ENCODE measurements around the gene VAV1. TPM values are rescaled to one million over a fixed set of nuclear protein-coding genes. Genes with fewer than 3 reads are reported as not detected.
"Not testable (repeated sequence)": the region's sequence is repeated elsewhere in the genome, so short reads cannot be mapped to it uniquely, and the experiment has no call there.

The VAV1 gene
- total RNA-seq, 1 experiment from 2014 or later = 0.05 TPM

DNA sequence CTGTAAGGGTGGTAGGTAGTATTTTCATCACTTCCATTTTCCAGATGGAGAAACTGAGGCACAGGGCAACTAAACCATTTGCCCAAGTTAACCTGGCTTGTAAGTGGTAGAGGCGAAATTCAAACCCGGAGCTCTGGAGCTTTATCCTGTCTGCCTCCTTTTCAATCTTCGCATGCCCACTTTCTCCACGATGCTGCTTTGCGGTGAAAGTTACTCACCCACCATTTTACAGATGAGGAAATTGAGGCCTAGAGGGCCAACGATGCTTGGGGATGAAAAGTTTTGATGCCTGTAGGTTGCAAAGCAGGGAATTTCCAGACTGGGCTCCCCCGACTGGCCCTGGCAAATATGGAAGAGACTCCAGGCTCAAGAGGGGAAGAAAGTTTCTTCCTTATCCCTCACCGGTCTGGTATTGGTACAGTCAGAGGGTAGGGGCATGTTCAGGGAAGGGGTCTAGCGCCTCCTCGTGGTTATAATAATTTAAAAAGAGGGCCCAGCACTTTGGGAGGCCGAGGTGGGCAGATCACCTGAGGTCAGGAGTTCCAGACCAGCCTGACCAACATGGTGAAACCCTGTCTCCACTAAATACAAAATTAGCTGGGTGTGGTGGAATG is 3.4 kb upstream of the VAV1 start:
- Histone ChIP-seq H3K4me3 (ENCODE audit: low read depth in 2 of 2, low read length in 2 of 2) (no peak overlapping the region), H3K27ac (ENCODE audit: low read length) (no peak overlapping the region), H3K9me3 (ENCODE audit: control insufficient read depth, insufficient read depth, low read depth, low read length) (no peaks in the 10 kb centered on the region), H3K27me3 (ENCODE audit: control insufficient read depth, insufficient read depth, low read length) (no peaks in the 10 kb centered on the region), H3K36me3 (ENCODE audit: control insufficient read depth, insufficient read depth, low read length) (peaks cover 3% of the 10 kb centered on the region; the same call in 1 of the 2 replicates), H3K4me1 (ENCODE audit: control insufficient read depth, insufficient read depth, low read length) (0 out of 2 replicates have a peak, but pooled peaks cover 2% of the 10 kb centered on the region)
- TF ChIP-seq POLR2AphosphoS5 (IDR thresholded peaks at IDR 0.05; ENCODE audit: low read depth, low read length) (no peak), REST (IDR thresholded peaks at IDR 0.05; ENCODE audit: insufficient read depth in 1 of 2, low read depth in 2 of 2, low read length in 1 of 2) (no peak), SIN3A (IDR thresholded peaks at IDR 0.05; ENCODE audit: borderline replicate concordance, insufficient read depth, low read depth, low read length) (no peak), TCF7L2 (IDR thresholded peaks at IDR 0.05; ENCODE audit: low read depth, low read length) (no peak), CTCF (IDR thresholded peaks at IDR 0.05) (no peak; the same call in 1 of the 2 replicates)
- in situ Hi-C loops (cut with HindIII; ENCODE audit: low pct_unique_long_range_greater_than_20kb, low sequenced_read_pairs) = no loop called here
- intact Hi-C loops (cut with micrococcal nuclease; ENCODE audit: unreplicated experiment) = no loop called here
- DNase-seq (ENCODE audit: low read depth, low spot score) = no peak
- POLR2A ChIA-PET = interaction anchor here (0.6 kb wide), 1 partner anchor 441 kb away, joined by 4 read pairs; no protein-coding TSS in a partner anchor
- ATAC-seq = no peak
- CTCF ChIA-PET = no interaction called here
- no TSS peak for BruUV-seq (replicated peaks)

DNA sequence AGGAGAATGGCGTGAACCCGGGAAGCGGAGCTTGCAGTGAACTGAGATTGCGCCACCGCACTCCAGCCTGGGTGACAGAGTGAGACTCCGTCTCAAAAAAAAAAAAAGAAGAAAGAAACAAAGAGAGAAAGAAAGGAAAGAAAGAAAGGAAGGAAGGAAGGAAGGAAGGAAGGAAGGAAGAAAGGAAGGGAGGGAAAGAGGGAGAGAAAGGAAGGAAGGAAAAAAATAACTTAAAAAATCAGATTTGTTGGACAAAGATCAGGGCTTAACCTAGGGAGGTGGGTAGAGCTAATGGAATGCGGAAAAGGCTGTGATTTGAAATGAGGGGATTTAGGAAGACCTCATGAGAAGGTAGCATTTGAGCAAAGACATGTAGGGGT is 870 bp upstream of the VAV1 start:
- POLR2A ChIA-PET; H3K27ac ChIP-seq (ENCODE audit: low read length); H3K4me1 ChIP-seq (ENCODE audit: control insufficient read depth, insufficient read depth, low read length); CTCF ChIA-PET; ATAC-seq; in situ Hi-C loops (cut with HindIII; ENCODE audit: low pct_unique_long_range_greater_than_20kb, low sequenced_read_pairs); H3K9me3 ChIP-seq (ENCODE audit: control insufficient read depth, insufficient read depth, low read depth, low read length); DNase-seq (ENCODE audit: low read depth, low spot score); H3K4me3 ChIP-seq (ENCODE audit: low read depth in 2 of 2, low read length in 2 of 2); H3K36me3 ChIP-seq (ENCODE audit: control insufficient read depth, insufficient read depth, low read length); intact Hi-C loops (cut with micrococcal nuclease; ENCODE audit: unreplicated experiment); BruUV-seq (replicated peaks); H3K27me3 ChIP-seq (ENCODE audit: control insufficient read depth, insufficient read depth, low read length): not testable (repeated sequence)

- CTCF ChIA-PET = no interaction called here
- Histone ChIP-seq H3K27me3 (ENCODE audit: control insufficient read depth, insufficient read depth, low read length) (no peaks in the 10 kb centered on the region), H3K4me1 (ENCODE audit: control insufficient read depth, insufficient read depth, low read length) (no peaks in the 10 kb centered on the region), H3K36me3 (ENCODE audit: control insufficient read depth, insufficient read depth, low read length) (no peaks in the 10 kb centered on the region), H3K4me3 (ENCODE audit: low read depth in 2 of 2, low read length in 2 of 2) (no peak overlapping the region), H3K9me3 (ENCODE audit: control insufficient read depth, insufficient read depth, low read depth, low read length) (no peaks in the 10 kb centered on the region), H3K27ac (ENCODE audit: low read length) (no peak overlapping the region)
- in situ Hi-C loops (cut with HindIII; ENCODE audit: low pct_unique_long_range_greater_than_20kb, low sequenced_read_pairs) (no loop called here), intact Hi-C loops (cut with micrococcal nuclease; ENCODE audit: unreplicated experiment) (no loop called here)
- no peak for TF ChIP-seq TCF7L2 (IDR thresholded peaks at IDR 0.05; ENCODE audit: low read depth, low read length)
- TF ChIP-seq CTCF (IDR thresholded peaks at IDR 0.05) = no peak
- no peak for TF ChIP-seq POLR2AphosphoS5 (IDR thresholded peaks at IDR 0.05; ENCODE audit: low read depth, low read length)
- no peak for TF ChIP-seq REST (IDR thresholded peaks at IDR 0.05; ENCODE audit: insufficient read depth in 1 of 2, low read depth in 2 of 2, low read length in 1 of 2)
- no peak for TF ChIP-seq SIN3A (IDR thresholded peaks at IDR 0.05; ENCODE audit: borderline replicate concordance, insufficient read depth, low read depth, low read length)
- no TSS peak for BruUV-seq (replicated peaks)
- ATAC-seq (no peak), DNase-seq (ENCODE audit: low read depth, low spot score) (no peak)
- POLR2A ChIA-PET = no interaction called here
These were observed 386 bp downstream of the VAV1 start for GRCh38 chr19:6772866-6773322.
